CD4-positive, alpha-beta memory T cell (primary cell): ENCODE measurements around the gene HSD17B1. TPM values are rescaled to one million over a fixed set of nuclear protein-coding genes. Genes with fewer than 3 reads are reported as not detected.
"Not testable (repeated sequence)": the region's sequence is repeated elsewhere in the genome, so short reads cannot be mapped to it uniquely, and the experiment has no call there.

Experiments used
- CTCF ChIA-PET: fragments of 350-600 bp; sonication (Branson Sonifier 250); formaldehyde crosslinking; loops from one replicate; lab custom pipeline; 2021; ENCODE audit warnings: inconsistent platforms; ENCODE audit not compliant: partially characterized antibody; lab: Charles Lee
- POLR2A ChIA-PET: fragments of 350-600 bp; sonication (Branson Sonifier 250); formaldehyde crosslinking; loops from one replicate; lab custom pipeline; 2021; ENCODE audit not compliant: partially characterized antibody; lab: Charles Lee
- DNase-seq, 5 donors: peaks; one replicate each; pipeline versions ENCODE4 v3.0.0 to v3.0.0-alpha.2; 2020 to 2022; ENCODE audit warnings: mixed read lengths in 1 of 5
- H3K27ac ChIP-seq: one replicate; pipeline ENCODE4 v1.7.0; 2013; ENCODE audit warnings: low read depth, low read length
- H3K27me3 ChIP-seq: 2 replicates; pipeline ENCODE4 v1.7.0; 2013; ENCODE audit warnings: mild to moderate bottlenecking, low read length, moderate library complexity; ENCODE audit not compliant: insufficient read depth
- H3K36me3 ChIP-seq: 2 replicates; pipeline ENCODE4 v1.7.0; 2013; ENCODE audit warnings: mild to moderate bottlenecking, low read length, moderate library complexity; ENCODE audit not compliant: insufficient read depth
- H3K4me1 ChIP-seq: 2 replicates; pipeline ENCODE4 v1.7.0; 2013; ENCODE audit warnings: mild to moderate bottlenecking, low read length, moderate library complexity; ENCODE audit not compliant: insufficient read depth
- H3K4me3 ChIP-seq, 2 donors: one replicate each; pipeline ENCODE4 v1.7.0; 2013; ENCODE audit warnings: low read length in 2 of 2, mild to moderate bottlenecking in 1 of 2
- H3K9me3 ChIP-seq, 2 donors: one replicate each; pipeline ENCODE4 v1.7.0; 2013; ENCODE audit warnings: low read length in 2 of 2, control low read depth in 1 of 2; ENCODE audit not compliant: control insufficient read depth in 1 of 2
- H3K27ac Mint-ChIP-seq, 7 donors: one replicate each; pipeline ENCODE4 v1.8.0; 2020 to 2021; ENCODE audit warnings: mixed read lengths in 7 of 7, mild to moderate bottlenecking in 6 of 7, inconsistent platforms in 3 of 7, moderate library complexity in 3 of 7
- H3K27me3 Mint-ChIP-seq, 2 donors: one replicate each; pipeline ENCODE4 v1.8.0; 2020 to 2021; ENCODE audit warnings: mixed read lengths in 2 of 2
- H3K36me3 Mint-ChIP-seq, 2 donors: one replicate each; pipeline ENCODE4 v1.8.0; 2020 to 2021; ENCODE audit warnings: mixed read lengths in 2 of 2, inconsistent platforms in 1 of 2, mild to moderate bottlenecking in 1 of 2
- H3K4me1 Mint-ChIP-seq, 4 donors: one replicate each; pipeline ENCODE4 v1.8.0; 2020 to 2021; ENCODE audit warnings: mixed read lengths in 4 of 4, mild to moderate bottlenecking in 1 of 4
- H3K4me3 Mint-ChIP-seq, 8 donors: one replicate each; pipeline ENCODE4 v1.8.0; 2020 to 2021; ENCODE audit warnings: mixed read lengths in 8 of 8, mild to moderate bottlenecking in 7 of 8, moderate library complexity in 6 of 8, inconsistent platforms in 3 of 8
- H3K9me3 Mint-ChIP-seq, 8 donors: one replicate each; pipeline ENCODE4 v1.8.0; 2020 to 2021; ENCODE audit warnings: mixed read lengths in 8 of 8, mild to moderate bottlenecking in 5 of 8, inconsistent platforms in 3 of 8, moderate library complexity in 1 of 8
- intact Hi-C: fragments of 100-400 bp; cut with micrococcal nuclease; formaldehyde crosslinking; loops from one replicate; pipeline ENCODE4 v1.15.1; 2023
- polyA plus RNA-seq, 2 donors: library from polyadenylated mRNA; unstranded; fragments of 300-500 nt; fragmentation: Illumina TruSeq; gene quantifications; one replicate each; pipeline ENCODE4 v1.2.3, GENCODE V29; 2021
- total RNA-seq, 2 experiments: library from RNA; stranded (reverse); gene quantifications; one replicate each; pipeline ENCODE4 v1.2.3, GENCODE V29; 2021

The HSD17B1 gene
- total and polyA plus RNA-seq, 4 experiments from 2014 or later = 0.07 to 1.2 (median 1.0) TPM

- Mint-ChIP-seq H3K27me3 (no peaks in the 10 kb centered on the region), H3K27ac (peak overlapping the region in 4 of 7 donors; percentile 10 to 53 (median 26)), H3K4me1 (peaks cover 23 to 54% (median 36%) of the 10 kb centered on the region in 4 donors), H3K36me3 (peaks cover 0 to 4% of the 10 kb centered on the region in 2 donors), H3K9me3 (no peaks in the 10 kb centered on the region), H3K4me3 (peak overlapping the region; percentile 15 to 74 (median 61))
- H3K27me3 ChIP-seq = no peaks in the 10 kb centered on the region
- ChIA-PET POLR2A (interaction anchor here (0.6 to 2.9 kb wide), 6 partner anchors 9 to 222 kb away, joined by 3 to 28 read pairs (median 7); partner anchors contain the start of genes PSMC3IP, RETREG3 and TUBG1), CTCF (interaction anchor here (0.6 to 1.7 kb wide), 2 partner anchors 10 to 272 kb away, joined by 3 to 5 read pairs; no protein-coding TSS in a partner anchor)
- H3K4me3 ChIP-seq = no peak overlapping the region
- intact Hi-C loops = loop anchor here (2.0 kb wide), 1 partner anchor 17 kb away; no protein-coding TSS in a partner anchor
- H3K4me1 ChIP-seq = peaks cover 33% of the 10 kb centered on the region
- no peaks in the 10 kb centered on the region for H3K36me3 ChIP-seq
- no peaks in the 10 kb centered on the region for H3K9me3 ChIP-seq
- H3K27ac ChIP-seq = no peak overlapping the region
- DNase-seq = no peak
These were observed 14.8 kb upstream of the HSD17B1 start for GRCh38 chr17:42537826-42538451.

- peaks cover 0 to 4% of the 10 kb centered on the region in 2 donors for H3K36me3 Mint-ChIP-seq
- Histone ChIP-seq H3K36me3 (no peaks in the 10 kb centered on the region), H3K4me3 (no peak overlapping the region), H3K4me1 (peaks cover 33% of the 10 kb centered on the region), H3K9me3 (no peaks in the 10 kb centered on the region), H3K27ac (no peak overlapping the region), H3K27me3 (no peaks in the 10 kb centered on the region)
- POLR2A ChIA-PET = interaction anchor here (0.7 to 2.9 kb wide), 4 partner anchors 10 to 223 kb away, joined by 3 to 28 read pairs (median 5); no protein-coding TSS in a partner anchor
- H3K4me1 Mint-ChIP-seq = peaks cover 23 to 51% (median 33%) of the 10 kb centered on the region in 4 donors
- no peaks in the 10 kb centered on the region for H3K27me3 Mint-ChIP-seq
- intact Hi-C loops = no loop called here
- DNase-seq = no peak
- no peaks in the 10 kb centered on the region for H3K9me3 Mint-ChIP-seq
- CTCF ChIA-PET = interaction anchor here (1.7 kb wide), 1 partner anchor 9 kb away, joined by 5 read pairs; no protein-coding TSS in a partner anchor
- H3K27ac Mint-ChIP-seq = no peak overlapping the region
- peak overlapping the region in 1 of 8 donors; percentile 74 for H3K4me3 Mint-ChIP-seq
These were observed 14.2 kb upstream of the HSD17B1 start for GRCh38 chr17:42538482-42538881.

GRCh38 chr17:42540558-42540957 is 12.2 kb upstream of the HSD17B1 start:
- H3K27me3 Mint-ChIP-seq, DNase-seq, H3K9me3 ChIP-seq, H3K27me3 ChIP-seq, H3K27ac ChIP-seq, intact Hi-C loops, H3K4me3 ChIP-seq, H3K9me3 Mint-ChIP-seq, H3K36me3 Mint-ChIP-seq, H3K36me3 ChIP-seq: not testable (repeated sequence)
- H3K4me1 Mint-ChIP-seq = peaks cover 21 to 46% (median 28%) of the 10 kb centered on the region in 4 donors
- H3K4me1 ChIP-seq = peaks cover 26% of the 10 kb centered on the region
- ChIA-PET CTCF (interaction anchor here (0.8 to 1.6 kb wide), 3 partner anchors 8 to 38 kb away, joined by 3 to 6 read pairs (median 4); no protein-coding TSS in a partner anchor), POLR2A (interaction anchor here (1.0 to 1.9 kb wide), 3 partner anchors 10 to 152 kb away, joined by 3 to 8 read pairs (median 5); partner anchors contain the start of gene STAT3)
- peak overlapping the region in 6 of 7 donors; percentile 31 to 92 (median 70) for H3K27ac Mint-ChIP-seq
- peak overlapping the region in 7 of 8 donors; percentile 35 to 79 (median 67) for H3K4me3 Mint-ChIP-seq

- Histone ChIP-seq H3K9me3 (no peaks in the 10 kb centered on the region), H3K27ac (no peak overlapping the region), H3K4me1 (peaks cover 22% of the 10 kb centered on the region), H3K4me3 (no peak overlapping the region), H3K27me3 (no peaks in the 10 kb centered on the region), H3K36me3 (no peaks in the 10 kb centered on the region)
- CTCF ChIA-PET = interaction anchor here (0.8 to 1.6 kb wide), 4 partner anchors 9 to 37 kb away, joined by 3 to 6 read pairs (median 4); partner anchors contain the start of gene COASY
- Mint-ChIP-seq H3K4me3 (peak overlapping the region in 7 of 8 donors; percentile 57 to 79 (median 67)), H3K27ac (peak overlapping the region; percentile 65 to 92 (median 75)), H3K27me3 (no peaks in the 10 kb centered on the region), H3K4me1 (peaks cover 19 to 42% (median 25%) of the 10 kb centered on the region in 4 donors), H3K9me3 (no peaks in the 10 kb centered on the region), H3K36me3 (peaks cover 0 to 4% of the 10 kb centered on the region in 2 donors)
- peak in 2 of 5 donors; percentile 25 to 51 for DNase-seq
- intact Hi-C loops = no loop called here
- POLR2A ChIA-PET = interaction anchor here (0.6 to 1.9 kb wide), 6 partner anchors 9 to 153 kb away, joined by 3 to 8 read pairs (median 3); partner anchors contain the start of genes PLEKHH3 and STAT3
These were observed 11.5 kb upstream of the HSD17B1 start for GRCh38 chr17:42541041-42541833.

- no peaks in the 10 kb centered on the region for H3K27me3 Mint-ChIP-seq
- CTCF ChIA-PET = no interaction called here
These were observed 9.3 kb upstream of the HSD17B1 start for GRCh38 chr17:42543190-42544079.

GRCh38 chr17:42544874-42545283 is 7.8 kb upstream of the HSD17B1 start:
- Histone ChIP-seq H3K9me3 (no peaks in the 10 kb centered on the region), H3K27me3 (no peaks in the 10 kb centered on the region), H3K27ac (no peak overlapping the region), H3K4me3 (no peak overlapping the region), H3K4me1 (peaks cover 20% of the 10 kb centered on the region), H3K36me3 (no peaks in the 10 kb centered on the region)
- Mint-ChIP-seq H3K27me3 (no peaks in the 10 kb centered on the region), H3K4me1 (peaks cover 15 to 27% (median 19%) of the 10 kb centered on the region in 4 donors), H3K36me3 (peaks cover 0 to 4% of the 10 kb centered on the region in 2 donors), H3K9me3 (no peaks in the 10 kb centered on the region), H3K4me3 (no peak overlapping the region), H3K27ac (no peak overlapping the region)
- DNase-seq = no peak
- intact Hi-C loops = no loop called here
- ChIA-PET POLR2A (interaction anchor here (1.9 kb wide), 1 partner anchor 9 kb away, joined by 8 read pairs; the partner anchor contains the start of gene NAGLU), CTCF (no interaction called here)

More at GRCh38 chr17:42543190-42544079, 9.3 kb upstream of the HSD17B1 start:
- H3K27me3 ChIP-seq = no peaks in the 10 kb centered on the region
- POLR2A ChIA-PET = interaction anchor here (1.0 to 1.4 kb wide), 3 partner anchors 11 to 66 kb away, joined by 3 to 4 read pairs (median 4); partner anchors contain the start of genes RETREG3 and TUBG1
- H3K4me1 ChIP-seq = peaks cover 14% of the 10 kb centered on the region
- DNase-seq = no peak
- no peak overlapping the region for H3K27ac ChIP-seq
- H3K4me1 Mint-ChIP-seq = peaks cover 13 to 26% (median 17%) of the 10 kb centered on the region in 4 donors
- intact Hi-C loops = no loop called here
- H3K36me3 ChIP-seq = no peaks in the 10 kb centered on the region
- peak overlapping the region in 1 of 7 donors; percentile 22 for H3K27ac Mint-ChIP-seq
- no peak overlapping the region for H3K4me3 Mint-ChIP-seq
- H3K9me3 Mint-ChIP-seq = no peaks in the 10 kb centered on the region
- no peaks in the 10 kb centered on the region for H3K9me3 ChIP-seq
- no peak overlapping the region for H3K4me3 ChIP-seq
- H3K36me3 Mint-ChIP-seq = peaks cover 0 to 4% of the 10 kb centered on the region in 2 donors
